ENCODE results near the gene CLIC3.

The CLIC3 gene

DNA sequence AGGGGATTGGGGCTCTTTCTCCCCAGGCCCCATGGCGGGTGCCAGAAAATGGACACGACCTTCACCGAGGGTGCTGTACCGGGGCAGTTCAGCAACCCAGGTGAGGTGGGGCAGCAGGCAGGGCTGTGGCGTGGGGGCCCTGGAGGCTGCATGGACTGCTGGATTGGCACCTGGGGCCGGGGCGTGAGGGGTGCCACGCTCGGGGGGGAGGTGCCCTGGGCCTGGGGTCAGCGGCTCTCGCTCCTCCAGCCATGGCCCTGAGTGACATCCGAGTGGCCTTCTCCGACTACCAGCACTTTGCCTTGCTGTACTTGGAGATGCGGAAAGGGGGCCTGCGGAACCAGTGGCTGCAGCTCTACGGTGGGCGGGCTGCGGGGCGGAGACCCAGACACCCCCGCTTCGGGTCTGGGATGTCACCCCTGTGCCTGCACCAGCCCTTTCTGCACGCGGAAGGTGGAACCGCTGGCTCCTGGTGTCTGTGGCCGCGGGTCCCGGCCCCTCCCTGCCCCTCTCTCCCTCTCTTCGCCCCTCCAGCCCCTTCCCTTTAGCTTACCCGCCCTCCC, 11.8 kb downstream of the CLIC3 start:
- TF ChIP-seq, protein P1, sequence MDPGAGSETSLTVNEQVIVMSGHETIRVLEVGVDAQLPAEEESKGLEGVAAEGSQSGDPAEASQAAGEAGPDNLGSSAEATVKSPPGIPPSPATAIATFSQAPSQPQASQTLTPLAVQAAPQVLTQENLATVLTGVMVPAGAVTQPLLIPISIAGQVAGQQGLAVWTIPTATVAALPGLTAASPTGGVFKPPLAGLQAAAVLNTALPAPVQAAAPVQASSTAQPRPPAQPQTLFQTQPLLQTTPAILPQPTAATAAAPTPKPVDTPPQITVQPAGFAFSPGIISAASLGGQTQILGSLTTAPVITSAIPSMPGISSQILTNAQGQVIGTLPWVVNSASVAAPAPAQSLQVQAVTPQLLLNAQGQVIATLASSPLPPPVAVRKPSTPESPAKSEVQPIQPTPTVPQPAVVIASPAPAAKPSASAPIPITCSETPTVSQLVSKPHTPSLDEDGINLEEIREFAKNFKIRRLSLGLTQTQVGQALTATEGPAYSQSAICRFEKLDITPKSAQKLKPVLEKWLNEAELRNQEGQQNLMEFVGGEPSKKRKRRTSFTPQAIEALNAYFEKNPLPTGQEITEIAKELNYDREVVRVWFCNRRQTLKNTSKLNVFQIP (CRISPR knock-in tag; IDR thresholded peaks at IDR 0.05; ENCODE audit: borderline replicate concordance, low read depth), result no peak
- TF ChIP-seq ZFP30 (CRISPR knock-in tag; IDR thresholded peaks at IDR 0.05) (no peak), GLIS3 (CRISPR knock-in tag; IDR thresholded peaks at IDR 0.05) (no peak), ZFP3 (CRISPR knock-in tag; IDR thresholded peaks at IDR 0.05) (no peak), CSRNP3 (CRISPR knock-in tag; IDR thresholded peaks at IDR 0.05) (no peak), TSHZ2 (CRISPR knock-in tag; IDR thresholded peaks at IDR 0.05) (no peak), ZNF8 (CRISPR knock-in tag; IDR thresholded peaks at IDR 0.05) (no peak), SNAI2 (CRISPR knock-in tag; IDR thresholded peaks at IDR 0.05) (no peak), ESRRG (CRISPR knock-in tag; IDR thresholded peaks at IDR 0.05) (no peak), RARB (CRISPR knock-in tag; IDR thresholded peaks at IDR 0.05) (no peak), ISL1 (CRISPR knock-in tag; IDR thresholded peaks at IDR 0.05) (no peak), OSR1 (CRISPR knock-in tag; IDR thresholded peaks at IDR 0.05) (no peak), BACH2 (CRISPR knock-in tag; IDR thresholded peaks at IDR 0.05; ENCODE audit: borderline replicate concordance) (no peak)
- no peak for ATAC-seq

- TF ChIP-seq TCF4 (CRISPR knock-in tag; IDR thresholded peaks at IDR 0.05; ENCODE audit: borderline replicate concordance) (peak; percentile 37; the same call in 1 of the 2 replicates), GLIS3 (CRISPR knock-in tag; IDR thresholded peaks at IDR 0.05) (no peak)
- ATAC-seq, result no peak; the same call in 2 of the 3 replicates
Observed at GRCh38 chr9:136983656-136984314, 12.6 kb downstream of the CLIC3 start.

- ATAC-seq, result no peak
- TF ChIP-seq CSDC2 (CRISPR knock-in tag; IDR thresholded peaks at IDR 0.05) (no peak), TOX (CRISPR knock-in tag; IDR thresholded peaks at IDR 0.05; ENCODE audit: borderline replicate concordance) (no peak), ARNTL (CRISPR knock-in tag; IDR thresholded peaks at IDR 0.05; ENCODE audit: borderline replicate concordance, low read depth) (no peak), BACH2 (CRISPR knock-in tag; IDR thresholded peaks at IDR 0.05; ENCODE audit: borderline replicate concordance) (no peak), ZC3H10 (CRISPR knock-in tag; IDR thresholded peaks at IDR 0.05) (no peak), PPARA (CRISPR knock-in tag; IDR thresholded peaks at IDR 0.05; ENCODE audit: borderline replicate concordance) (no peak), PATZ1 (CRISPR knock-in tag; IDR thresholded peaks at IDR 0.05; ENCODE audit: borderline replicate concordance) (no peak), GLIS3 (CRISPR knock-in tag; IDR thresholded peaks at IDR 0.05) (no peak), TCF4 (CRISPR knock-in tag; IDR thresholded peaks at IDR 0.05; ENCODE audit: borderline replicate concordance) (no peak), ZFP30 (CRISPR knock-in tag; IDR thresholded peaks at IDR 0.05) (no peak), TSHZ2 (CRISPR knock-in tag; IDR thresholded peaks at IDR 0.05) (no peak), ESRRG (CRISPR knock-in tag; IDR thresholded peaks at IDR 0.05) (no peak), SNAI2 (CRISPR knock-in tag; IDR thresholded peaks at IDR 0.05) (no peak), RARB (CRISPR knock-in tag; IDR thresholded peaks at IDR 0.05) (no peak), CSRNP3 (CRISPR knock-in tag; IDR thresholded peaks at IDR 0.05) (no peak)
- TF ChIP-seq, protein P2, sequence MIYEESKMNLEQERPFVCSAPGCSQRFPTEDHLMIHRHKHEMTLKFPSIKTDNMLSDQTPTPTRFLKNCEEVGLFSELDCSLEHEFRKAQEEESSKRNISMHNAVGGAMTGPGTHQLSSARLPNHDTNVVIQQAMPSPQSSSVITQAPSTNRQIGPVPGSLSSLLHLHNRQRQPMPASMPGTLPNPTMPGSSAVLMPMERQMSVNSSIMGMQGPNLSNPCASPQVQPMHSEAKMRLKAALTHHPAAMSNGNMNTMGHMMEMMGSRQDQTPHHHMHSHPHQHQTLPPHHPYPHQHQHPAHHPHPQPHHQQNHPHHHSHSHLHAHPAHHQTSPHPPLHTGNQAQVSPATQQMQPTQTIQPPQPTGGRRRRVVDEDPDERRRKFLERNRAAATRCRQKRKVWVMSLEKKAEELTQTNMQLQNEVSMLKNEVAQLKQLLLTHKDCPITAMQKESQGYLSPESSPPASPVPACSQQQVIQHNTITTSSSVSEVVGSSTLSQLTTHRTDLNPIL (CRISPR knock-in tag; IDR thresholded peaks at IDR 0.05; ENCODE audit: low read depth), result no peak
Observed at GRCh38 chr9:136983167-136983566, 13.2 kb downstream of the CLIC3 start.
